SK-N-MC (cell line): ENCODE data around the gene GPR137B.
A peak's percentile ranks its signal among the peaks of the same experiment; 100 is the strongest.

ENCODE experiments used
- DNase-seq: peaks from one replicate; pipeline ENCODE4 v3.0.0-alpha.2; 2011; ENCODE audit warnings: low read depth, low spot score
- H3K27ac ChIP-seq: fragments of 200-600 bp; sonication (generic); 2 replicates; pipeline ENCODE4 v1.5.1; 2016; ENCODE audit warnings: mixed run types
- H3K36me3 ChIP-seq: fragments of 200-600 bp; sonication (generic); 2 replicates; pipeline ENCODE4 v1.6.1; 2017; ENCODE audit warnings: antibody characterized with exemption, low read length, mixed read lengths; ENCODE audit not compliant: insufficient read depth
- H3K4me3 ChIP-seq: fragments of 200-600 bp; sonication (generic); 2 replicates; pipeline ENCODE4 v1.5.1; 2016
- H3K9ac ChIP-seq: fragments of 200-600 bp; sonication (generic); 2 replicates; pipeline ENCODE4 v1.8.0; 2017; ENCODE audit warnings: mixed run types, mixed read lengths; ENCODE audit not compliant: insufficient read length
- H3K9me3 ChIP-seq: fragments of 200-600 bp; sonication (generic); 2 replicates; pipeline ENCODE4 v1.6.1; 2017; ENCODE audit warnings: low read depth, mild to moderate bottlenecking, antibody characterized with exemption, low read length, moderate library complexity, mixed read lengths
- EZH2 ChIP-seq: fragments of 200-600 bp; sonication (generic); IDR thresholded peaks from one replicate; pipeline ENCODE4 v1.6.1; 2017; ENCODE audit warnings: antibody characterized with exemption
- FOXP2 ChIP-seq: optimal IDR thresholded peaks from 2 replicates; pipeline ENCODE3; 2011; ENCODE audit warnings: mild to moderate bottlenecking, moderate library complexity; ENCODE audit not compliant: insufficient read depth; ENCODE audit errors: extremely low read length, control extremely low read depth
- POLR2AphosphoS5 ChIP-seq: IDR thresholded peaks from 2 replicates; pipeline ENCODE4 v1.6.1; 2012; ENCODE audit warnings: mild to moderate bottlenecking, low read depth, low read length, borderline replicate concordance

The GPR137B gene

GRCh38 chr1:236166041-236166440, 23.7 kb downstream of the GPR137B start:
- TF ChIP-seq FOXP2 (no peak), EZH2 (no peak), POLR2AphosphoS5 (no peak)
- no peak for DNase-seq
- Histone ChIP-seq H3K9ac (no peak overlapping the region), H3K9me3 (0 out of 2 replicates have a peak, but pooled peaks cover 4% of the 10 kb centered on the region), H3K36me3 (peaks cover 72% of the 10 kb centered on the region), H3K4me3 (no peak overlapping the region), H3K27ac (no peak overlapping the region)

DNA sequence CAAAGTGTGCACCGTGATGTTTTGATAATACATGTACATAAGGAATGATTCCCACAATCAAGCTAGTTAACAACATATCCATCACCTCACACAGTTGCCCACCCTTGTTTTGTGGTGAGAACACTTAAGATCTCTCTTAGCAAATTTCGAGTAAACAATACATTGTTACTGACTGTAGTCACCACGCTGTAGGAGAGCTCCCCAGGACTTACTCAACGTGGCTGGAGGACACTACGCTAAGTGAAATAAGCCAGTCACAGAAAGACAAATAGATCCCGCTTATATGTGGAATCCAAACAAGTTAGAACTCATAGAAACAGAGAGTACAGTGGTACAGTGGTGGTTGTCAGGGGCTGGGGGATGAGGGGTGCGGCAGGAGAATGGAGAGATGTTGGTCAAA, 24.8 kb downstream of the GPR137B start:
- Histone ChIP-seq H3K36me3 (peaks cover 61% of the 10 kb centered on the region), H3K4me3 (no peak overlapping the region), H3K9me3 (no peaks in the 10 kb centered on the region), H3K27ac (no peak overlapping the region), H3K9ac (no peak overlapping the region)
- TF ChIP-seq EZH2 (no peak), FOXP2 (no peak), POLR2AphosphoS5 (no peak)
- DNase-seq: no peak

DNA sequence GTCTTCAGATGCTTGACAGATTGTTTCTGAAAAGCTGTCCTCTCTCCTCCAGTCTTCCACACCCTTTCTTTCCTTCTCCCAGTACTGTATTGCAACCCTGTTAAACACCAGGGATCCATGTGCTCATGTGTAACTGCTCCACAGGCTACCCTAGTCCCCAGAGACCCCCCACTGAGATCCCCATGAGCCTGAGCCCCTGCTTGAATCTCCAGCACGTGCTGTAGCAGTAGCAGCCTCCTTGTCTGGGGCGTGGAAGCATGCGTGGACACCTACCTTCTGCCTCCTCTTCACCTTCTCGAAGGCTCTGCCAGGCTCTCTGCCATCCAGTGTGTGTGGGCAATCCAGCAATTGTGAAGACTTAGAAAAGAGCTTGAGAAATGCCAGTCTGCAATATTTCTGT, 25.2 kb downstream of the GPR137B start:
- DNase-seq: no peak
- Histone ChIP-seq H3K9ac (no peak overlapping the region), H3K4me3 (no peak overlapping the region), H3K36me3 (peaks cover 56% of the 10 kb centered on the region), H3K9me3 (no peaks in the 10 kb centered on the region), H3K27ac (0 out of 2 replicates have a peak overlapping the region, but pooled peaks have one; percentile 25)
- TF ChIP-seq POLR2AphosphoS5: no peak
- TF ChIP-seq FOXP2: no peak
- TF ChIP-seq EZH2: no peak

DNA sequence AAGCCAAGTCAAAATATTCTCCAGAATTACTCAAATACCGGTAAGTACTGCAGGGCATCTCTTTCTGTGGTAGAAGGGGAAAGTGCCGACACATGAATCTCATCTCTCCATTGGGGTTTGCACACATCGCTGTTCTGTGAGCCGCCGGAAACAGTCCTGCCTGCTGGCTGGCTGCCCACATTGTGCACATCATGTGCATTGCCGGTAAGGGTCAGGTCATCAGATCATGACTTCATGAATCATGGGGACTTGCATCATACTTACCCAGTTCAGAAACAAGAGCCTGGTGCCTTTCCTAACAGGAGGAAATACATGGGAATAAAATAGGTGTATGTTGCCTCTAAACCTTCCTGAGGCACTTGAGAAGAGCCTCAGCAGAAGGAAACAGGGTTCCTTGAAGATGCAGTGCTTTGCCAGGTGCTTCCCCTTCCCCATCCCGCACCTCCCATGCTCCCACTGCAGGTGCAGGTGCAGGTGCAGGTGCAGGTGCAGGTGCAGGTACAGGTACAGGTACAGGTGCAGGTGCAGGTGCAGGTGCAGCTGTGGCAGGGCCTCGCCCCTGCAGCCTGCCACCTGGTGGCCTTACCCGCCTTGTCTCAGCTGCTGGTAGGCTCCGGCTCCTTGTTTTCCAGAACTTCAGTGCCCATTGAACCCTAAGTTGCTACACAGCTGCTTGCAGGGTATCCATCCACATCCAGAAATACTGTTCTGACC, 26.5 kb downstream of the GPR137B start:
- Histone ChIP-seq H3K36me3 (peaks cover 56% of the 10 kb centered on the region), H3K9me3 (no peaks in the 10 kb centered on the region), H3K9ac (no peak overlapping the region), H3K27ac (no peak overlapping the region), H3K4me3 (no peak overlapping the region)
- TF ChIP-seq FOXP2: no peak
- TF ChIP-seq POLR2AphosphoS5: no peak
- no peak for TF ChIP-seq EZH2
- DNase-seq: no peak

DNA sequence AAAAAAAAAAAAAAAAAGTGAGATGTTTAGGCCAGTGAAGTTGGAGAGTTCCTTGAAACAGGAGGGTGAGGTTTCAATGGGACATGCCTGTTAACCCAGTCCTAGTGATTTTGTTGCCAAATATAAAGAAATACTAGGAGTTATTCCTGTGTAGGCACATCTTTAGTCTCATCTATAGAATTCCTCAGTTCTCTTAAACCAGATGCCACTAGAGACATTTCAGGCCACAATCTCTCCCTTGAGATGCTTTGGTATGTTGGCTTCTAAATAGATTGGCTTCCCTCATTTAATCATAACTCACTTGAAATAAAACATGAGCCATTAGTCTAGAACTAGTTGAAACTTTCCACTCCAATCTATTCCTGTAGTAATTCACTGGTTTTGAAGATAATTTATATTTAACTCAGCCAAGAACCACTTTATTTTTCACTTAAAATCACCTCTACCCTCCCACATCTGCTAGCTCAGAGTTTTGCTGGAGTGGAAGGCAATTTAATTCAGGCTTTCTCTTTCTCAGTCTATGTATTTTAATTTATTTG, 29.8 kb downstream of the GPR137B start:
- TF ChIP-seq FOXP2: no peak
- TF ChIP-seq EZH2: no peak
- no peak for TF ChIP-seq POLR2AphosphoS5
- no peaks in the 10 kb centered on the region for H3K9me3 ChIP-seq
- peak overlapping the region; percentile 77 for H3K27ac ChIP-seq
- DNase-seq: no peak
- peaks cover 57% of the 10 kb centered on the region for H3K36me3 ChIP-seq
- no peak overlapping the region for H3K9ac ChIP-seq
- H3K4me3 ChIP-seq: no peak overlapping the region

- TF ChIP-seq EZH2: no peak
- no peak for TF ChIP-seq FOXP2
- TF ChIP-seq POLR2AphosphoS5: no peak
- Histone ChIP-seq H3K27ac (no peak overlapping the region), H3K9ac (no peak overlapping the region), H3K36me3 (peaks cover 56% of the 10 kb centered on the region), H3K9me3 (no peaks in the 10 kb centered on the region), H3K4me3 (no peak overlapping the region)
- no peak for DNase-seq
Measured at GRCh38 chr1:236173174-236173767, 30.9 kb downstream of the GPR137B start.

- no peak for TF ChIP-seq FOXP2
- TF ChIP-seq POLR2AphosphoS5: no peak
- no peak for TF ChIP-seq EZH2
- DNase-seq: no peak
- H3K4me3 ChIP-seq: no peak overlapping the region
- no peak overlapping the region for H3K27ac ChIP-seq
- H3K9ac ChIP-seq: no peak overlapping the region
- no peaks in the 10 kb centered on the region for H3K9me3 ChIP-seq
- peaks cover 60% of the 10 kb centered on the region for H3K36me3 ChIP-seq
Measured at GRCh38 chr1:236175642-236176336, 33.5 kb downstream of the GPR137B start.
